Prostate gland (tissue), 2 donors: Measurements from ENCODE around the gene KCMF1.

Source experiments
- CTCF ChIP-seq, 4 experiments: fragments of 200-600 bp in 2 of 4; fragments of 450-650 bp in 2 of 4; sonication (generic) in 2 of 4; IDR thresholded peaks; 1 replicate in 3 of 4; 2 replicates in 1 of 4; pipeline ENCODE4 v1.5.1; 2016 to 2019; ENCODE audit warnings: antibody characterized with exemption in 4 of 4, mild to moderate bottlenecking in 2 of 4, moderate library complexity in 2 of 4
- POLR2A ChIP-seq: fragments of 450-650 bp; IDR thresholded peaks from one replicate; pipeline ENCODE4 v1.6.1; 2016; ENCODE audit warnings: antibody characterized with exemption, mild to moderate bottlenecking

GRCh38 chr2:84959566-84960506 lies 11.1 kb upstream of the KCMF1 start:
- TF ChIP-seq CTCF (IDR thresholded peaks at IDR 0.05) (no peak), POLR2A (no peak)
